DOHH2 (cell line): ENCODE measurements around the gene NREP.

Source experiments
- H3F3A ChIP-seq: fragments of 200-600 bp; sonication (generic), shearing (Covaris generic); 2 replicates; pipeline ENCODE4 v1.6.0; 2016; ENCODE audit warnings: antibody characterized with exemption, mild to moderate bottlenecking; ENCODE audit not compliant: control insufficient read depth, insufficient read depth
- H3K27ac ChIP-seq: fragments of 200-600 bp; sonication (generic); 2 replicates; pipeline ENCODE4 v1.5.1; 2014; ENCODE audit warnings: low read depth, mild to moderate bottlenecking, low read length, moderate library complexity
- H3K27me3 ChIP-seq: fragments of 200-600 bp; sonication (generic); 2 replicates; pipeline ENCODE4 v1.6.1; 2014; ENCODE audit warnings: mild to moderate bottlenecking, low read length, mixed read lengths; ENCODE audit not compliant: control insufficient read depth
- H3K36me3 ChIP-seq: fragments of 200-600 bp; sonication (generic); 2 replicates; pipeline ENCODE4 v1.6.1; 2014; ENCODE audit warnings: mild to moderate bottlenecking, low read length, moderate library complexity, mixed read lengths; ENCODE audit not compliant: control insufficient read depth
- H3K4me1 ChIP-seq: fragments of 200-600 bp; sonication (generic); 2 replicates; pipeline ENCODE4 v1.6.1; 2014; ENCODE audit warnings: mild to moderate bottlenecking, low read length, mixed read lengths; ENCODE audit not compliant: control insufficient read depth
- H3K4me2 ChIP-seq: fragments of 200-600 bp; sonication (generic); 2 replicates; pipeline ENCODE4 v1.6.0; 2014; ENCODE audit warnings: mild to moderate bottlenecking, low read length, moderate library complexity
- H3K4me3 ChIP-seq: fragments of 200-600 bp; sonication (generic); 2 replicates; pipeline ENCODE4 v1.5.1; 2014; ENCODE audit warnings: mild to moderate bottlenecking, low read length, mixed read lengths
- H3K79me2 ChIP-seq: fragments of 200-600 bp; sonication (generic); 2 replicates; pipeline ENCODE4 v1.6.1; 2014; ENCODE audit warnings: mild to moderate bottlenecking, low read length, mixed read lengths; ENCODE audit not compliant: control insufficient read depth
- H3K9me2 ChIP-seq: fragments of 200-600 bp; sonication (generic); replicated peaks from 2 replicates; pipeline ENCODE4 v1.6.1; 2014; ENCODE audit warnings: mild to moderate bottlenecking, low read length, mixed read lengths; ENCODE audit not compliant: control insufficient read depth
- H3K9me3 ChIP-seq: fragments of 200-600 bp; sonication (generic); 2 replicates; pipeline ENCODE4 v1.6.1; 2014; ENCODE audit warnings: antibody characterized with exemption, low read length, mixed read lengths; ENCODE audit not compliant: control insufficient read depth, insufficient read depth
- H4K20me1 ChIP-seq: fragments of 200-600 bp; sonication (generic); 2 replicates; pipeline ENCODE4 v1.6.0; 2014; ENCODE audit warnings: low read depth, mild to moderate bottlenecking, antibody characterized with exemption, low read length, moderate library complexity; ENCODE audit not compliant: control insufficient read depth, insufficient read depth
- CTCF ChIP-seq: fragments of 200-600 bp; sonication (generic); IDR thresholded peaks from one replicate; pipeline ENCODE4 v1.5.1; 2014; ENCODE audit warnings: antibody characterized with exemption, mild to moderate bottlenecking, low read depth, low read length; ENCODE audit not compliant: poor library complexity, severe bottlenecking
- EZH2phosphoT487 ChIP-seq: fragments of 200-600 bp; sonication (generic); IDR thresholded peaks from 2 replicates; pipeline ENCODE4 v1.6.1; 2017; ENCODE audit warnings: borderline replicate concordance, mild to moderate bottlenecking, antibody characterized with exemption, low read length, moderate library complexity, mixed read lengths

Gene NREP

GRCh38 chr5:111755942-111756381 lies 1.0 kb downstream of the NREP start:
- Histone ChIP-seq H3K9me3 (no peaks in the 10 kb centered on the region), H4K20me1 (no peaks in the 10 kb centered on the region), H3K4me1 (peaks cover 33% of the 10 kb centered on the region), H3K4me2 (peak overlapping the region; percentile 88), H3K4me3 (peak overlapping the region; percentile 88), H3K79me2 (peaks cover 34% of the 10 kb centered on the region), H3F3A (no peaks in the 10 kb centered on the region; the same call in 1 of the 2 replicates), H3K27me3 (no peaks in the 10 kb centered on the region), H3K36me3 (peaks cover 42% of the 10 kb centered on the region), H3K27ac (peak overlapping the region; percentile 88; the same call in 1 of the 2 replicates), H3K9me2 (no peaks in the 10 kb centered on the region)
- TF ChIP-seq CTCF: no peak
- TF ChIP-seq EZH2phosphoT487: no peak

- Histone ChIP-seq H3K9me2 (no peaks in the 10 kb centered on the region), H3F3A (no peaks in the 10 kb centered on the region; the same call in 1 of the 2 replicates), H3K79me2 (peaks cover 34% of the 10 kb centered on the region), H3K4me2 (peak overlapping the region; percentile 88), H3K4me1 (peaks cover 33% of the 10 kb centered on the region), H4K20me1 (no peaks in the 10 kb centered on the region), H3K27me3 (no peaks in the 10 kb centered on the region), H3K36me3 (peaks cover 44% of the 10 kb centered on the region), H3K27ac (peak overlapping the region; percentile 88; the same call in 1 of the 2 replicates), H3K4me3 (peak overlapping the region; percentile 88), H3K9me3 (no peaks in the 10 kb centered on the region)
- no peak for TF ChIP-seq EZH2phosphoT487
- TF ChIP-seq CTCF: no peak
Measured at GRCh38 chr5:111755345-111755941, 1.6 kb downstream of the NREP start.

GRCh38 chr5:111753884-111754589 lies 3.0 kb downstream of the NREP start:
- no peak for TF ChIP-seq EZH2phosphoT487
- no peak for TF ChIP-seq CTCF

More at GRCh38 chr5:111753884-111754589, 3.0 kb downstream of the NREP start:
- Histone ChIP-seq H3K27ac (no peak overlapping the region), H3K27me3 (no peaks in the 10 kb centered on the region), H3K79me2 (peaks cover 34% of the 10 kb centered on the region), H3K9me3 (no peaks in the 10 kb centered on the region), H4K20me1 (no peaks in the 10 kb centered on the region), H3K36me3 (peaks cover 57% of the 10 kb centered on the region), H3F3A (no peaks in the 10 kb centered on the region; the same call in 1 of the 2 replicates), H3K9me2 (no peaks in the 10 kb centered on the region), H3K4me1 (peaks cover 33% of the 10 kb centered on the region), H3K4me2 (peak overlapping the region; percentile 88), H3K4me3 (no peak overlapping the region)
